DMS153 treated with DMSO at 0.1 percent for 48 hours (cell line): ENCODE measurements around the gene MBNL2.

Source experiments
- DNase-seq: peaks from one replicate; lab custom pipeline; 2025; ENCODE audit not compliant: unreplicated experiment; lab: John Stamatoyannopoulos, UW

The MBNL2 gene

GRCh38 chr13:97267418-97268059 lies 45.4 kb downstream of the MBNL2 start:
- DNase-seq, result no peak

- no peak for DNase-seq
Observed at GRCh38 chr13:97268772-97269171, 46.6 kb downstream of the MBNL2 start.

GRCh38 chr13:97269603-97270002 lies 47.5 kb downstream of the MBNL2 start:
- DNase-seq, result no peak

- DNase-seq, result no peak
Observed at GRCh38 chr13:97272526-97272925, 50.4 kb downstream of the MBNL2 start.

GRCh38 chr13:97273341-97273831 lies 51.3 kb downstream of the MBNL2 start:
- no peak for DNase-seq

- no peak for DNase-seq
Observed at GRCh38 chr13:97274829-97275649, 52.9 kb downstream of the MBNL2 start.

GRCh38 chr13:97275776-97276501 lies 53.8 kb downstream of the MBNL2 start:
- no peak for DNase-seq

GRCh38 chr13:97276862-97277269 lies 54.7 kb downstream of the MBNL2 start:
- DNase-seq, result no peak

- no peak for DNase-seq
Observed at GRCh38 chr13:97278435-97279411, 56.6 kb downstream of the MBNL2 start.

- no peak for DNase-seq
Observed at GRCh38 chr13:97279913-97280312, 57.8 kb downstream of the MBNL2 start.

GRCh38 chr13:97280478-97280877 lies 58.3 kb downstream of the MBNL2 start:
- DNase-seq, result no peak

- no peak for DNase-seq
Observed at GRCh38 chr13:97281028-97281427, 58.9 kb downstream of the MBNL2 start.

GRCh38 chr13:97282705-97283104 lies 60.6 kb downstream of the MBNL2 start:
- DNase-seq, result no peak

- no peak for DNase-seq
Observed at GRCh38 chr13:97283888-97284287, 61.8 kb downstream of the MBNL2 start.

- DNase-seq, result no peak
Observed at GRCh38 chr13:97284558-97284957, 62.4 kb downstream of the MBNL2 start.

GRCh38 chr13:97285221-97285955 lies 63.3 kb downstream of the MBNL2 start:
- DNase-seq, result no peak

- DNase-seq, result no peak
Observed at GRCh38 chr13:97286317-97287046, 64.3 kb downstream of the MBNL2 start.

GRCh38 chr13:97287047-97287383 lies 64.9 kb downstream of the MBNL2 start:
- no peak for DNase-seq

- DNase-seq, result no peak
Observed at GRCh38 chr13:97288486-97288900, 66.4 kb downstream of the MBNL2 start.
